ENCODE data around the gene PCSK2.

Gene PCSK2

GRCh38 chr20:17327185-17328148 lies 100.6 kb downstream of the PCSK2 start:
- DNase-seq (ENCODE audit: low spot score) (no peak), FAIRE-seq (no peak)

GRCh38 chr20:17334932-17335331 lies 108.1 kb downstream of the PCSK2 start:
- DNase-seq (ENCODE audit: low spot score), result no peak
- no peak for FAIRE-seq

- DNase-seq (ENCODE audit: low spot score), result no peak
- no peak for FAIRE-seq
Observed at GRCh38 chr20:17339000-17339399, 112.2 kb downstream of the PCSK2 start.

GRCh38 chr20:17343091-17343490 lies 116.3 kb downstream of the PCSK2 start:
- FAIRE-seq (no peak), DNase-seq (ENCODE audit: low spot score) (no peak)

GRCh38 chr20:17343656-17344452 lies 117.0 kb downstream of the PCSK2 start:
- DNase-seq (ENCODE audit: low spot score) (no peak), FAIRE-seq (no peak)

GRCh38 chr20:17344790-17345189 lies 118.0 kb downstream of the PCSK2 start:
- no peak for FAIRE-seq
- DNase-seq (ENCODE audit: low spot score), result no peak

- no peak for FAIRE-seq
Observed at GRCh38 chr20:17345321-17345720, 118.5 kb downstream of the PCSK2 start.

GRCh38 chr20:17350321-17350720 lies 123.5 kb downstream of the PCSK2 start:
- FAIRE-seq, result no peak
- DNase-seq (ENCODE audit: low spot score), result no peak

More at GRCh38 chr20:17345321-17345720, 118.5 kb downstream of the PCSK2 start:
- DNase-seq (ENCODE audit: low spot score), result no peak

GRCh38 chr20:17357238-17357637 lies 130.4 kb downstream of the PCSK2 start:
- FAIRE-seq, result no peak
- DNase-seq (ENCODE audit: low spot score), result no peak

- FAIRE-seq (no peak), DNase-seq (ENCODE audit: low spot score) (no peak)
Observed at GRCh38 chr20:17358854-17359253, 132.0 kb downstream of the PCSK2 start.

- FAIRE-seq (no peak), DNase-seq (ENCODE audit: low spot score) (no peak)
Observed at GRCh38 chr20:17364681-17365080, 137.8 kb downstream of the PCSK2 start.

GRCh38 chr20:17365831-17366230 lies 139.0 kb downstream of the PCSK2 start:
- FAIRE-seq, result no peak
- no peak for DNase-seq (ENCODE audit: low spot score)

- DNase-seq (ENCODE audit: low spot score) (no peak), FAIRE-seq (no peak)
Observed at GRCh38 chr20:17369506-17369905, 142.7 kb downstream of the PCSK2 start.

- FAIRE-seq (no peak), DNase-seq (ENCODE audit: low spot score) (no peak)
Observed at GRCh38 chr20:17372806-17373440, 146.1 kb downstream of the PCSK2 start.

- FAIRE-seq, result no peak
- no peak for DNase-seq (ENCODE audit: low spot score)
Observed at GRCh38 chr20:17374086-17374485, 147.2 kb downstream of the PCSK2 start.

GRCh38 chr20:17376031-17376430 lies 149.2 kb downstream of the PCSK2 start:
- DNase-seq (ENCODE audit: low spot score) (no peak), FAIRE-seq (no peak)

GRCh38 chr20:17377231-17377630 lies 150.4 kb downstream of the PCSK2 start:
- FAIRE-seq, result no peak
- DNase-seq (ENCODE audit: low spot score), result no peak

- FAIRE-seq (no peak), DNase-seq (ENCODE audit: low spot score) (no peak)
Observed at GRCh38 chr20:17379651-17380050, 152.8 kb downstream of the PCSK2 start.

GRCh38 chr20:17380801-17381200 lies 154.0 kb downstream of the PCSK2 start:
- FAIRE-seq (no peak), DNase-seq (ENCODE audit: low spot score) (no peak)

- DNase-seq (ENCODE audit: low spot score) (no peak), FAIRE-seq (no peak)
Observed at GRCh38 chr20:17381724-17382123, 154.9 kb downstream of the PCSK2 start.

GRCh38 chr20:17385798-17386197 lies 159.0 kb downstream of the PCSK2 start:
- no peak for FAIRE-seq
- DNase-seq (ENCODE audit: low spot score), result no peak

GRCh38 chr20:17390655-17391054 lies 163.8 kb downstream of the PCSK2 start:
- no peak for DNase-seq (ENCODE audit: low spot score)
- no peak for FAIRE-seq
